ENCODE results near the gene SYNC.

DNA sequence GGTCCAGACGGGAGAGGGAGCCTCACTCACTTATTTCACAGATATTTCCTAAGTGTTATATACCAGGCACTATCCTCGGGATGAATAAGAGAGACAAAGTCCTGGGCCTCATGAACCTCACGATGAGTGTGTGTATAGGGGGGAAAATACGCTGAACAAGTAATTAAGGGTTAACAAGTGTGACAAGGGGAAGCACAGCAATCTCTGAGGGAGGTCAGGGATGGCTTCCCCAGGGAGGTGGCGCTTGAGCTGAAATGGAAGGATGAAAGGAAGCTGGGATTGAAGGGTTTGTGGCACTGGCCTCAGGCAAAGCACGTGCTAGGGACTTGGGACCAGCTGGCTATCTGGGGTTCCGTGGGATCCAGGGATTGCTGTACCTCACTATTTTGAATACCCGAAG lies 46.4 kb upstream of the SYNC start:
- TF ChIP-seq CTCF (IDR thresholded peaks at IDR 0.05; ENCODE audit: control extremely low read depth in 1 of 3, insufficient read depth in 1 of 3, low read depth in 1 of 3, low read length in 3 of 3) (no peak), EP300 (IDR thresholded peaks at IDR 0.05; ENCODE audit: borderline replicate concordance in 1 of 2, low read depth in 2 of 2, low read length in 2 of 2) (no peak), HDAC2 (IDR thresholded peaks at IDR 0.05; ENCODE audit: borderline replicate concordance in 1 of 2, low read depth in 2 of 2, low read length in 2 of 2) (no peak), YY1 (IDR thresholded peaks at IDR 0.05; ENCODE audit: low read depth, low read length) (no peak)
